Left ventricle myocardium superior (tissue), 1 donor: ENCODE measurements around the gene BHMT2. TPM values are rescaled to one million over a fixed set of nuclear protein-coding genes. Genes with fewer than 3 reads are reported as not detected.
A peak's percentile ranks its signal among the peaks of the same experiment; 100 is the strongest.

Source experiments
- ATAC-seq: fragments of 200-7000 bp; cut with Tn5 transposase; one replicate; pipeline ENCODE4 v1.9.1; 2020; ENCODE audit warnings: mild to moderate bottlenecking, moderate library complexity
- DNase-seq: peaks from one replicate; pipeline ENCODE4 v3.0.0-alpha.2; 2020
- intact Hi-C: fragments of 100-400 bp; cut with micrococcal nuclease; formaldehyde crosslinking; loops from one replicate; pipeline ENCODE4 v1.11.0; 2022
- total RNA-seq: library from RNA; stranded (reverse); fragmentation: NEBNext Ultra II Directional; extraction: Animal tissue kit (Norgen Biotek cat#: 25700); gene quantifications from one replicate; pipeline ENCODE4 v1.2.1, GENCODE V29; 2021
- donor health status: DM: no; HTN: yes; CAD: no; lungs with severe emphysema.

BHMT2 gene
- total RNA-seq, 1 donor from 2014 or later = 5.3 TPM

- DNase-seq (no peak), ATAC-seq (no peak)
- intact Hi-C loops = no loop called here
Observed at GRCh38 chr5:79055017-79055416, 14.6 kb upstream of the BHMT2 start.

GRCh38 chr5:79056847-79057246 is 12.7 kb upstream of the BHMT2 start:
- DNase-seq (no peak), ATAC-seq (no peak)
- intact Hi-C loops = no loop called here

GRCh38 chr5:79059674-79060073 is 9.9 kb upstream of the BHMT2 start:
- intact Hi-C loops = no loop called here
- no peak for ATAC-seq
- DNase-seq = no peak

GRCh38 chr5:79062436-79062835 is 7.1 kb upstream of the BHMT2 start:
- no peak for DNase-seq
- ATAC-seq = no peak
- intact Hi-C loops = no loop called here

- ATAC-seq = peak; percentile 59
- DNase-seq = no peak
- intact Hi-C loops = no loop called here
Observed at GRCh38 chr5:79070350-79070667, 742 bp downstream of the BHMT2 start.

- ATAC-seq (no peak), DNase-seq (no peak)
- intact Hi-C loops = no loop called here
Observed at GRCh38 chr5:79074641-79075040, 5.1 kb downstream of the BHMT2 start.

- intact Hi-C loops = no loop called here
- DNase-seq (peak; percentile 38), ATAC-seq (peak; percentile 90)
Observed at GRCh38 chr5:79075646-79076426, 6.3 kb downstream of the BHMT2 start.

- intact Hi-C loops = no loop called here
- ATAC-seq = no peak
- no peak for DNase-seq
Observed at GRCh38 chr5:79076819-79077218, 7.3 kb downstream of the BHMT2 start.

GRCh38 chr5:79077680-79078365 is 8.3 kb downstream of the BHMT2 start:
- intact Hi-C loops = no loop called here
- ATAC-seq (no peak), DNase-seq (no peak)

GRCh38 chr5:79080804-79081203 is 11.2 kb downstream of the BHMT2 start:
- DNase-seq (no peak), ATAC-seq (no peak)
- intact Hi-C loops = no loop called here

- no peak for DNase-seq
- intact Hi-C loops = no loop called here
- ATAC-seq = no peak
Observed at GRCh38 chr5:79081779-79082178, 12.2 kb downstream of the BHMT2 start.

GRCh38 chr5:79086116-79086515 is 16.5 kb downstream of the BHMT2 start:
- intact Hi-C loops = no loop called here
- no peak for DNase-seq
- no peak for ATAC-seq

GRCh38 chr5:79088507-79088906 is 18.9 kb downstream of the BHMT2 start:
- intact Hi-C loops = no loop called here
- ATAC-seq = no peak
- no peak for DNase-seq

GRCh38 chr5:79091064-79091463 is 21.5 kb downstream of the BHMT2 start:
- intact Hi-C loops = no loop called here
- DNase-seq = no peak
- ATAC-seq = peak; percentile 92

GRCh38 chr5:79093762-79094161 is 24.2 kb downstream of the BHMT2 start:
- ATAC-seq (no peak), DNase-seq (no peak)
- intact Hi-C loops = no loop called here

GRCh38 chr5:79105868-79106267 is 36.3 kb downstream of the BHMT2 start:
- intact Hi-C loops = no loop called here
- DNase-seq (no peak), ATAC-seq (no peak)

GRCh38 chr5:79107020-79107796 is 37.6 kb downstream of the BHMT2 start:
- no peak for DNase-seq
- intact Hi-C loops = no loop called here
- peak; percentile 35 for ATAC-seq

GRCh38 chr5:79108086-79108485 is 38.5 kb downstream of the BHMT2 start:
- no peak for DNase-seq
- no peak for ATAC-seq
- intact Hi-C loops = no loop called here

- DNase-seq (no peak), ATAC-seq (no peak)
- intact Hi-C loops = no loop called here
Observed at GRCh38 chr5:79108792-79109191, 39.2 kb downstream of the BHMT2 start.
